HepG2 (cell line): Measurements from ENCODE around the gene LRRC4. TPM values are rescaled to one million over a fixed set of nuclear protein-coding genes. Genes with fewer than 3 reads are reported as not detected.

Experiments
- ATAC-seq: fragments of 200-7000 bp; cut with Tn5 transposase; 3 replicates; pipeline ENCODE4 v1.9.1; 2020; ENCODE audit warnings: mild to moderate bottlenecking, moderate library complexity
- BruUV-seq: library from RNA; stranded (reverse); fragments of 400-500 nt; replicated peaks from 2 replicates; lab custom pipeline; 2021; lab: Mats Ljungman, UMichigan
- CTCF ChIA-PET: fragments of 300-600 bp; formaldehyde crosslinking; extraction: SDS; loops from one replicate; lab custom pipeline; 2021; ENCODE audit warnings: low total read pairs, inconsistent platforms, low intra/inter-chr PET ratio; lab: Yijun Ruan, JAX
- POLR2A ChIA-PET: fragments of 350-600 bp; sonication (Branson Sonifier 250); formaldehyde crosslinking; loops from one replicate; lab custom pipeline; 2020; ENCODE audit warnings: antibody characterized with exemption, inconsistent platforms; lab: Yijun Ruan, JAX
- DNase-seq: peaks from one replicate; pipeline ENCODE4 v3.0.0-alpha.2; 2015; ENCODE audit warnings: low spot score
- FAIRE-seq: peaks from 3 replicates; lab custom pipeline; 2011; peaks lifted over from hg19 to GRCh38; lab: Jason Lieb, UNC
- H2AFZ ChIP-seq: one replicate; pipeline ENCODE4 v1.6.1; 2011; ENCODE audit warnings: low read length, inconsistent platforms
- H3K27ac ChIP-seq: fragments of 300-600 bp; 3 replicates; pipeline ENCODE4 v1.8.0; 2011; ENCODE audit warnings: mixed run types, mild to moderate bottlenecking, mixed read lengths, low read length, inconsistent platforms; ENCODE audit not compliant: insufficient read depth; ENCODE audit errors: extremely low read length
- H3K27me3 ChIP-seq, 2 experiments: fragments of 200-600 bp in 1 of 2; 2 replicates in 1 of 2; 3 replicates in 1 of 2; pipeline versions ENCODE4 v1.6.0 to v1.8.0; 2011; ENCODE audit warnings: low read length in 2 of 2, mild to moderate bottlenecking in 2 of 2, moderate library complexity in 2 of 2, inconsistent platforms in 1 of 2; ENCODE audit not compliant: insufficient read depth in 2 of 2, control insufficient read depth in 1 of 2
- H3K36me3 ChIP-seq, 2 experiments: fragments of 200-600 bp in 1 of 2; replicated peaks in 1 of 2; 2 replicates in 1 of 2; 3 replicates in 1 of 2; pipeline versions ENCODE4 v1.5.1 to v1.8.0; 2011; ENCODE audit warnings: low read length in 2 of 2, inconsistent platforms in 1 of 2; ENCODE audit not compliant: insufficient read depth in 2 of 2, control insufficient read depth in 1 of 2
- H3K4me1 ChIP-seq: 2 replicates; pipeline ENCODE4 v1.5.1; 2012; ENCODE audit warnings: low read length, inconsistent platforms; ENCODE audit not compliant: insufficient read depth
- H3K4me2 ChIP-seq: 2 replicates; pipeline ENCODE4 v1.6.0; 2011; ENCODE audit warnings: low read depth, low read length, inconsistent platforms
- H3K4me3 ChIP-seq, 3 experiments: fragments of 200-600 bp in 1 of 3; sonication (generic), shearing (Covaris generic) in 1 of 3; replicated peaks in 1 of 3; 2 replicates each; pipeline ENCODE4 v1.5.1; 2011 to 2016; ENCODE audit warnings: low read length in 3 of 3, inconsistent platforms in 2 of 3, low read depth in 2 of 3, mild to moderate bottlenecking in 2 of 3, control low read depth in 1 of 3, mixed read lengths in 1 of 3; ENCODE audit not compliant: insufficient read depth in 1 of 3
- H3K79me2 ChIP-seq: one replicate; pipeline ENCODE4 v1.6.1; 2011; ENCODE audit warnings: low read length, inconsistent platforms; ENCODE audit not compliant: insufficient read depth
- H3K9ac ChIP-seq: 2 replicates; pipeline ENCODE4 v1.6.0; 2011; ENCODE audit warnings: mild to moderate bottlenecking, low read depth, low read length, inconsistent platforms; ENCODE audit not compliant: insufficient read depth
- H3K9me3 ChIP-seq: 2 replicates; pipeline ENCODE4 v1.5.1; 2012; ENCODE audit warnings: mild to moderate bottlenecking, low read length
- H4K20me1 ChIP-seq: 2 replicates; pipeline ENCODE4 v1.6.0; 2011; ENCODE audit warnings: inconsistent platforms, mild to moderate bottlenecking, low read length, moderate library complexity; ENCODE audit not compliant: insufficient read depth
- DDIT3 ChIP-seq: sonication (generic); formaldehyde crosslinking; IDR thresholded peaks from 2 replicates; pipeline ENCODE4 v1.4.0; 2020; ENCODE audit warnings: mild to moderate bottlenecking, missing genetic modification reagents
- DPF2 ChIP-seq: sonication (generic); formaldehyde crosslinking; IDR thresholded peaks from 2 replicates; pipeline ENCODE4 v1.4.0; 2020; ENCODE audit warnings: mild to moderate bottlenecking, low read depth, missing genetic modification reagents, borderline replicate concordance
- GLI4 ChIP-seq: sonication (generic); formaldehyde crosslinking; IDR thresholded peaks from 2 replicates; pipeline ENCODE4 v1.5.1; 2020; ENCODE audit warnings: missing genetic modification reagents, mild to moderate bottlenecking, moderate library complexity, borderline replicate concordance
- KAT7 ChIP-seq: IDR thresholded peaks from 2 replicates; pipeline ENCODE4 v1.6.1; 2018; ENCODE audit warnings: borderline replicate concordance, missing compliant biosample characterization
- NPAS2 ChIP-seq: sonication (generic); formaldehyde crosslinking; IDR thresholded peaks from 2 replicates; pipeline ENCODE4 v1.8.0; 2022; ENCODE audit warnings: mild to moderate bottlenecking, missing genetic modification reagents, borderline replicate concordance
- REL ChIP-seq: sonication (generic); formaldehyde crosslinking; conservative IDR thresholded peaks from 2 replicates; pipeline ENCODE4 v1.8.0; 2022; ENCODE audit warnings: mild to moderate bottlenecking, missing genetic modification reagents, moderate library complexity
- RXRA ChIP-seq: sonication (generic); formaldehyde crosslinking; IDR thresholded peaks from 2 replicates; pipeline ENCODE4 v1.5.1; 2020; ENCODE audit warnings: missing genetic modification reagents
- SOX6 ChIP-seq, 2 experiments: fragments of 450-650 bp in 1 of 2; sonication (generic) in 1 of 2; formaldehyde crosslinking in 1 of 2; IDR thresholded peaks; 2 replicates each; pipeline versions ENCODE4 v1.4.0 to v1.6.1; 2017 to 2020; ENCODE audit warnings: antibody characterized with exemption in 1 of 2, mild to moderate bottlenecking in 1 of 2, missing genetic modification reagents in 1 of 2
- SYNCRIP ChIP-seq: fragments of 200-400 bp; formaldehyde crosslinking; IDR thresholded peaks from 2 replicates; pipeline ENCODE4 v1.6.1; 2018; ENCODE audit warnings: mild to moderate bottlenecking, low read depth, low read length; ENCODE audit not compliant: insufficient read depth
- TARDBP ChIP-seq: sonication (generic); formaldehyde crosslinking; IDR thresholded peaks from 2 replicates; pipeline ENCODE4 v1.8.0; 2022; ENCODE audit warnings: mild to moderate bottlenecking, missing genetic modification reagents
- THRA ChIP-seq: sonication (generic); formaldehyde crosslinking; IDR thresholded peaks from 2 replicates; pipeline ENCODE4 v1.4.0; 2020; ENCODE audit warnings: missing genetic modification reagents, borderline replicate concordance
- TOPORS ChIP-seq: sonication (generic); formaldehyde crosslinking; IDR thresholded peaks from 2 replicates; pipeline ENCODE4 v1.8.0; 2023; ENCODE audit warnings: mild to moderate bottlenecking, missing genetic modification reagents
- TRIM24 ChIP-seq: sonication (generic); formaldehyde crosslinking; IDR thresholded peaks from 2 replicates; pipeline ENCODE4 v1.8.0; 2022; ENCODE audit warnings: mild to moderate bottlenecking, missing genetic modification reagents
- ZNF138 ChIP-seq: sonication (generic); formaldehyde crosslinking; IDR thresholded peaks from 2 replicates; pipeline ENCODE4 v1.5.0; 2020; ENCODE audit warnings: mild to moderate bottlenecking, low read depth, missing genetic modification reagents
- ZNF234 ChIP-seq: sonication (generic); formaldehyde crosslinking; conservative IDR thresholded peaks from 2 replicates; pipeline ENCODE4 v1.5.1; 2020; ENCODE audit warnings: mild to moderate bottlenecking, missing genetic modification reagents
- ZNF34 ChIP-seq: sonication (generic); formaldehyde crosslinking; IDR thresholded peaks from 2 replicates; pipeline ENCODE4 v1.4.0; 2020; ENCODE audit warnings: mild to moderate bottlenecking, missing genetic modification reagents, borderline replicate concordance
- ZNF430 ChIP-seq: sonication (generic); formaldehyde crosslinking; IDR thresholded peaks from 2 replicates; pipeline ENCODE4 v1.9.0; 2021; ENCODE audit warnings: mild to moderate bottlenecking, missing genetic modification reagents
- WGBS: methylation state at CpG from one replicate; pipeline ENCODE4 v1.1.6; 2017; ENCODE audit warnings: low lambda C conversion rate; 5-methylcytosine and 5-hydroxymethylcytosine counted together
- in situ Hi-C: cut with HindIII; loops from 2 replicates; pipeline ENCODE4 v1.10.0; 2017; ENCODE audit warnings: low pct_unique_long_range_greater_than_20kb; ENCODE audit not compliant: extremely low pct_ligation_motif_present
- intact Hi-C: fragments of 100-400 bp; cut with micrococcal nuclease; formaldehyde crosslinking; loops from one replicate; pipeline ENCODE4 v1.10.0; 2022; ENCODE audit not compliant: unreplicated experiment
- polyA plus RNA-seq, 8 experiments: library from polyadenylated mRNA; depleted of rRNA in 3 of 8; stranded (reverse) in 7 of 8; unstranded in 1 of 8; fragments of >200 nt; fragmentation: Illumina TruSeq in 4 of 8; extraction: Trizol in 4 of 8; gene quantifications; 2 replicates each; pipeline versions ENCODE4 v1.2.1 to v1.2.3, GENCODE V29; 2011 to 2016; ENCODE audit warnings: low read depth in 4 of 8, missing spikeins in 1 of 8, mixed read lengths in 1 of 8; ENCODE audit not compliant: insufficient read depth in 1 of 8
- total RNA-seq, 5 experiments: library from RNA; depleted of rRNA; stranded (reverse); fragments of >200 nt; fragmentation: Illumina TruSeq; extraction: Trizol; gene quantifications; 2 replicates each; pipeline ENCODE4 v1.2.3, GENCODE V29; 2016; ENCODE audit warnings: low read depth in 1 of 5

LRRC4 gene
- total and polyA plus RNA-seq, 2 of the 13 experiments (the other 11 are each of a cell fraction or from before 2014, with no cell fraction given), result not detected

GRCh38 chr7:128074736-128075135 lies 43.5 kb upstream of the LRRC4 start:
- TF ChIP-seq TRIM24 (CRISPR knock-in tag), result no peak
- TF ChIP-seq SYNCRIP, result no peak
- TF ChIP-seq ZNF234, result no peak
- no peak for TF ChIP-seq TOPORS
- no peak for TF ChIP-seq REL (CRISPR knock-in tag)
- TF ChIP-seq DDIT3, result no peak
- no peak for TF ChIP-seq ZNF34 (CRISPR knock-in tag)
- TF ChIP-seq KAT7 (CRISPR knock-in tag), result no peak
- TF ChIP-seq THRA, result no peak
- no peak for TF ChIP-seq GLI4
- no peak for TF ChIP-seq RXRA (CRISPR knock-in tag)
- TF ChIP-seq DPF2, result no peak
- TF ChIP-seq TARDBP (CRISPR knock-in tag), result no peak
- no peak for TF ChIP-seq ZNF430
- no peak for TF ChIP-seq SOX6 (IDR thresholded peaks at IDR 0.05)
- no peak for TF ChIP-seq SOX6 (CRISPR knock-in tag; IDR thresholded peaks at IDR 0.05)
- TF ChIP-seq NPAS2, result no peak
- no peak for TF ChIP-seq ZNF138 (CRISPR knock-in tag)
- 60% methylated on average over 1 of the region's 6 CpGs for WGBS
- ATAC-seq (no peak), DNase-seq (no peak), FAIRE-seq (no peak)
- no TSS peak for BruUV-seq
- H3K4me1 ChIP-seq, result no peaks in the 10 kb centered on the region
- no peaks in the 10 kb centered on the region for H4K20me1 ChIP-seq
- no peaks in the 10 kb centered on the region for H3K27me3 ChIP-seq
- H3K36me3 ChIP-seq, result peaks cover 30 to 84% of the 10 kb centered on the region in 2 experiments
- no peak overlapping the region for H3K4me2 ChIP-seq
- H2AFZ ChIP-seq, result no peak overlapping the region
- no peak overlapping the region for H3K4me3 ChIP-seq
- in situ Hi-C loops, result no loop called here
- no peaks in the 10 kb centered on the region for H3K79me2 ChIP-seq
- no peaks in the 10 kb centered on the region for H3K9me3 ChIP-seq
- H3K9ac ChIP-seq, result no peak overlapping the region
- ChIA-PET CTCF (no interaction called here), POLR2A (no interaction called here)
- H3K27ac ChIP-seq, result no peak overlapping the region
- intact Hi-C loops, result no loop called here
